ENCODE measurements around the gene MINDY4. TPM values are rescaled to one million over a fixed set of nuclear protein-coding genes. Genes with fewer than 3 reads are reported as not detected.

Gene MINDY4
- total and polyA plus RNA-seq, 10 of the 15 experiments (the other 5 are each of a cell fraction or from before 2014, with no cell fraction given) = 0.10 to 0.90 (median 0.40) TPM

- Histone ChIP-seq H3K4me1 (ENCODE audit: control insufficient read depth, insufficient read depth, low read length) (no peaks in the 10 kb centered on the region), H2AFZ (ENCODE audit: control insufficient read depth, low read depth, low read length) (no peak overlapping the region), H3K27ac (ENCODE audit: control insufficient read depth, insufficient read depth) (no peak overlapping the region), H3K27me3 (replicated peaks in 1 of 2; ENCODE audit: control insufficient read depth in 2 of 2, insufficient read depth in 2 of 2, low read length in 1 of 2) (no peaks in the 10 kb centered on the region), H3K4me3 (no peak overlapping the region), H3K4me2 (ENCODE audit: control insufficient read depth, insufficient read depth) (no peak overlapping the region), H3K9ac (ENCODE audit: control insufficient read depth, insufficient read depth, low read length) (no peak overlapping the region), H3K9me3 (replicated peaks; ENCODE audit: control insufficient read depth, insufficient read depth, low read length) (no peaks in the 10 kb centered on the region), H3K79me2 (ENCODE audit: control insufficient read depth, insufficient read depth, low read length) (no peaks in the 10 kb centered on the region), H3K36me3 (ENCODE audit: control insufficient read depth in 2 of 2, insufficient read depth in 2 of 2, low read length in 1 of 2) (no peaks in the 10 kb centered on the region), H4K20me1 (ENCODE audit: control insufficient read depth, insufficient read depth) (no peaks in the 10 kb centered on the region; the same call in 1 of the 2 replicates)
- ChIA-PET POLR2A (no interaction called here), CTCF (no interaction called here), RAD21 (ENCODE audit: unreplicated experiment) (no interaction called here), SMC1A (ENCODE audit: uncharacterized antibody, unreplicated experiment) (no interaction called here)
- in situ Hi-C loops (cut with MboI) = no loop called here
- no peak for FAIRE-seq
- WGBS (ENCODE audit: insufficient coverage, insufficient replicate concordance, low lambda C conversion rate, missing lambda C conversion rate) = 62% methylated on average over 3 of the region's 3 CpGs
- DNase-seq (ENCODE audit: low read depth, low spot score) = no peak
- TF ChIP-seq MYB (IDR thresholded peaks at IDR 0.05; ENCODE audit: borderline replicate concordance, low read depth, low read length) = no peak
- TF ChIP-seq JUND (IDR thresholded peaks at IDR 0.05; ENCODE audit: low read depth, low read length) = no peak
- no peak for TF ChIP-seq RAD21 (IDR thresholded peaks at IDR 0.05; ENCODE audit: insufficient read depth, low read depth, low read length)
- no peak for TF ChIP-seq ATF7 (IDR thresholded peaks at IDR 0.05; ENCODE audit: low read depth)
- TF ChIP-seq ZNF274 (IDR thresholded peaks at IDR 0.05; ENCODE audit: insufficient read depth, insufficient read length) = no peak
- TF ChIP-seq ATF2 (IDR thresholded peaks at IDR 0.05; ENCODE audit: low read length) = no peak
- TF ChIP-seq MXI1 (IDR thresholded peaks at IDR 0.05; ENCODE audit: low read depth, low read length) = no peak
- no peak for TF ChIP-seq EZH2 (IDR thresholded peaks at IDR 0.05; ENCODE audit: borderline replicate concordance, control insufficient read depth, low read depth, low read length)
- TF ChIP-seq EED (IDR thresholded peaks at IDR 0.05; ENCODE audit: low read depth) = no peak
- TF ChIP-seq KAT2A (conservative IDR thresholded peaks at IDR 0.05; ENCODE audit: control insufficient read depth, low read depth, low read length) = no peak
- BruUV-seq (replicated peaks) = no TSS peak
- ATAC-seq = no peak
- intact Hi-C loops (cut with micrococcal nuclease; ENCODE audit: unreplicated experiment) = no loop called here
These were observed 92.9 kb downstream of the MINDY4 start for GRCh38 chr7:30864101-30864500.
